Endothelial cell of umbilical vein (primary cell): ENCODE measurements around the gene TSNAXIP1. TPM values are rescaled to one million over a fixed set of nuclear protein-coding genes. Genes with fewer than 3 reads are reported as not detected.
A peak's percentile ranks its signal among the peaks of the same experiment; 100 is the strongest.
"Not testable (repeated sequence)": the region's sequence is repeated elsewhere in the genome, so short reads cannot be mapped to it uniquely, and the experiment has no call there.

Experiments used
- BruUV-seq: library from RNA; stranded (reverse); fragments of 400-500 nt; replicated peaks from 2 replicates; lab custom pipeline; 2021; lab: Mats Ljungman, UMichigan
- CTCF ChIA-PET: fragments of 300-600, 350-600 bp; sonication (Branson Sonifier 250); formaldehyde crosslinking; loops from one replicate; lab custom pipeline; 2021; ENCODE audit warnings: antibody characterized with exemption, inconsistent platforms; lab: Charles Lee
- POLR2A ChIA-PET: fragments of 300-600, 350-600 bp; sonication (Branson Sonifier 250); formaldehyde crosslinking; loops from one replicate; lab custom pipeline; 2021; ENCODE audit warnings: antibody characterized with exemption, inconsistent platforms; lab: Charles Lee
- DNase-seq: peaks from one replicate; pipeline ENCODE4 v3.0.0-alpha.2; 2011; ENCODE audit warnings: low read depth, low spot score
- FAIRE-seq: peaks from 2 replicates; lab custom pipeline; 2011; peaks lifted over from hg19 to GRCh38; lab: Jason Lieb, UNC
- H2AFZ ChIP-seq: 2 replicates; pipeline ENCODE4 v1.6.0; 2012; ENCODE audit warnings: low read depth, low read length, control low read depth, inconsistent platforms
- H3K27ac ChIP-seq: 2 replicates; pipeline ENCODE4 v1.5.1; 2011; ENCODE audit warnings: low read depth, mild to moderate bottlenecking, control low read depth, low read length, moderate library complexity; ENCODE audit not compliant: insufficient read depth
- H3K27me3 ChIP-seq, 2 experiments: 2 replicates each; pipeline versions ENCODE4 v1.6.0 to v1.6.1; 2011; ENCODE audit warnings: low read length in 2 of 2, mixed read lengths in 1 of 2; ENCODE audit not compliant: control insufficient read depth in 2 of 2, insufficient read depth in 2 of 2
- H3K36me3 ChIP-seq, 2 experiments: 2 replicates in 1 of 2; 3 replicates in 1 of 2; pipeline ENCODE4 v1.5.1; 2011; ENCODE audit warnings: low read length in 2 of 2, mild to moderate bottlenecking in 1 of 2, moderate library complexity in 1 of 2; ENCODE audit not compliant: control insufficient read depth in 2 of 2, insufficient read depth in 2 of 2; ENCODE audit errors: extremely low read depth in 1 of 2
- H3K4me1 ChIP-seq: 3 replicates; pipeline ENCODE4 v1.5.1; 2011; ENCODE audit warnings: mild to moderate bottlenecking, low read length; ENCODE audit not compliant: control insufficient read depth, insufficient read depth; ENCODE audit errors: extremely low read depth
- H3K4me2 ChIP-seq: 2 replicates; pipeline ENCODE4 v1.6.1; 2011; ENCODE audit warnings: low read length, control low read depth, mixed read lengths; ENCODE audit not compliant: insufficient read depth
- H3K4me3 ChIP-seq, 3 experiments: fragments of 200-600 bp in 1 of 3; sonication (generic), shearing (Covaris generic) in 1 of 3; replicated peaks in 1 of 3; 2 replicates each; pipeline ENCODE4 v1.5.1; 2011 to 2016; ENCODE audit warnings: control low read depth in 3 of 3, low read length in 3 of 3, mild to moderate bottlenecking in 2 of 3, inconsistent platforms in 1 of 3, low read depth in 1 of 3, moderate library complexity in 1 of 3; ENCODE audit not compliant: insufficient read depth in 1 of 3
- H3K79me2 ChIP-seq: 2 replicates; pipeline ENCODE4 v1.6.0; 2012; ENCODE audit warnings: low read length, inconsistent platforms; ENCODE audit not compliant: control insufficient read depth, insufficient read depth
- H3K9ac ChIP-seq: replicated peaks from 2 replicates; pipeline ENCODE3; 2011; ENCODE audit warnings: low read length, control low read depth; ENCODE audit not compliant: insufficient read depth; ENCODE audit errors: extremely low read depth
- H3K9me1 ChIP-seq: replicated peaks from 3 replicates; pipeline ENCODE4 v1.6.0; 2011; ENCODE audit warnings: mild to moderate bottlenecking, low read length; ENCODE audit not compliant: control insufficient read depth, insufficient read depth; ENCODE audit errors: extremely low read depth
- H3K9me3 ChIP-seq: replicated peaks from 2 replicates; pipeline ENCODE4 v1.5.1; 2012; ENCODE audit warnings: low read length, inconsistent platforms; ENCODE audit not compliant: control insufficient read depth, insufficient read depth
- H4K20me1 ChIP-seq: replicated peaks from 2 replicates; pipeline ENCODE3; 2011; ENCODE audit warnings: mild to moderate bottlenecking, low read length; ENCODE audit not compliant: control insufficient read depth, insufficient read depth; ENCODE audit errors: extremely low read depth
- CTCF ChIP-seq, 2 donors: IDR thresholded peaks; 1 replicate in 1 of 2; 2 replicates in 1 of 2; pipeline ENCODE4 v1.5.1; 2011; ENCODE audit warnings: low read length in 2 of 2, mild to moderate bottlenecking in 2 of 2, moderate library complexity in 2 of 2, control low read depth in 1 of 2, inconsistent platforms in 1 of 2, low read depth in 1 of 2; ENCODE audit not compliant: insufficient read depth in 1 of 2; ENCODE audit errors: extremely low read depth in 1 of 2
- EZH2 ChIP-seq: IDR thresholded peaks from 2 replicates; pipeline ENCODE4 v1.6.1; 2012; ENCODE audit warnings: borderline replicate concordance, low read depth, mild to moderate bottlenecking, moderate library complexity, low read length, inconsistent platforms; ENCODE audit not compliant: severe bottlenecking
- FOS ChIP-seq: IDR thresholded peaks from 2 replicates; pipeline ENCODE4 v1.6.1; 2011; ENCODE audit warnings: mild to moderate bottlenecking, low read length, moderate library complexity, borderline replicate concordance; ENCODE audit not compliant: insufficient read depth
- GATA2 ChIP-seq: IDR thresholded peaks from 2 replicates; pipeline ENCODE4 v1.7.0; 2011; ENCODE audit warnings: low read depth, mild to moderate bottlenecking, moderate library complexity, mixed read lengths, low read length; ENCODE audit not compliant: insufficient read length, insufficient read depth
- JUN ChIP-seq: IDR thresholded peaks from 2 replicates; pipeline ENCODE4 v1.6.1; 2011; ENCODE audit warnings: borderline replicate concordance, low read depth; ENCODE audit not compliant: insufficient read length, insufficient read depth
- MYC ChIP-seq: IDR thresholded peaks from one replicate; pipeline ENCODE4 v1.6.1; 2011; ENCODE audit warnings: mild to moderate bottlenecking, low read depth, low read length
- POLR2A ChIP-seq: IDR thresholded peaks from 2 replicates; pipeline ENCODE4 v1.6.1; 2012; ENCODE audit warnings: low read depth, mild to moderate bottlenecking, control low read depth, low read length
- POLR2AphosphoS5 ChIP-seq: IDR thresholded peaks from 2 replicates; pipeline ENCODE4 v1.6.1; 2012; ENCODE audit warnings: low read depth, mild to moderate bottlenecking, control low read depth, low read length, moderate library complexity; ENCODE audit not compliant: insufficient read depth
- dilution Hi-C: fragments of 300-500 bp; cut with MboI; formaldehyde crosslinking; loops from one replicate; pipeline ENCODE4 v1.15.0; 2019; ENCODE audit warnings: low sequenced_read_pairs; ENCODE audit not compliant: extremely low pct_ligation_motif_present
- intact Hi-C: fragments of 100-400 bp; cut with micrococcal nuclease; formaldehyde crosslinking; loops from one replicate; pipeline ENCODE4 v1.10.0; 2022
- polyA plus RNA-seq, 4 experiments: library from polyadenylated mRNA; depleted of rRNA in 3 of 4; stranded (reverse) in 3 of 4; unstranded in 1 of 4; fragments of >200 nt; gene quantifications; 2 replicates each; pipeline versions ENCODE4 v1.2.1 to v1.2.3, GENCODE V29; 2011 to 2012; ENCODE audit warnings: missing spikeins in 1 of 4
- total RNA-seq: library from RNA; stranded (reverse); gene quantifications from 2 replicates; pipeline ENCODE4 v1.2.3, GENCODE V29; 2021
- TF ChIP-seq, protein P1 (sequence below): IDR thresholded peaks from 2 replicates; pipeline ENCODE4 v1.6.1; 2011; ENCODE audit not compliant: insufficient read depth, insufficient read length

The TSNAXIP1 gene
- total and polyA plus RNA-seq, 2 donors (not counting 3 experiments of a cell fraction or from before 2014, with no cell fraction given), result 0.95 to 1.2 TPM

GRCh38 chr16:67834242-67834614 is 27.5 kb downstream of the TSNAXIP1 start:
- FAIRE-seq, result peak; percentile 62
- BruUV-seq, result no TSS peak

GRCh38 chr16:67837190-67837589 is 30.5 kb downstream of the TSNAXIP1 start:
- intact Hi-C loops, result not testable (repeated sequence)

More at GRCh38 chr16:67834242-67834614, 27.5 kb downstream of the TSNAXIP1 start:
- Histone ChIP-seq H3K4me3 (peak overlapping the region in 1 of 3 experiments; percentile 69), H3K9me1 (no peaks in the 10 kb centered on the region), H4K20me1 (no peaks in the 10 kb centered on the region), H3K79me2 (peaks cover 11% of the 10 kb centered on the region), H3K36me3 (peaks cover 4 to 25% of the 10 kb centered on the region in 2 experiments), H3K27me3 (no peaks in the 10 kb centered on the region), H3K4me1 (peaks cover 7% of the 10 kb centered on the region), H3K27ac (no peak overlapping the region), H2AFZ (peak overlapping the region; percentile 96), H3K9me3 (no peaks in the 10 kb centered on the region), H3K4me2 (peak overlapping the region; percentile 58), H3K9ac (peak overlapping the region; percentile 70)
- CTCF ChIA-PET, result interaction anchor here (1.1 to 2.3 kb wide), 8 partner anchors 9 to 313 kb away, joined by 3 to 35 read pairs (median 7); partner anchors contain the start of genes RANBP10, RIPOR1 and TSNAXIP1
- POLR2A ChIA-PET, result interaction anchor here (1.0 kb wide), 2 partner anchors 18 to 99 kb away, joined by 3 to 4 read pairs; no protein-coding TSS in a partner anchor
- no peak for DNase-seq
- TF ChIP-seq JUN (no peak), MYC (no peak), POLR2A (no peak), POLR2AphosphoS5 (no peak), EZH2 (no peak), CTCF (IDR thresholded peaks at IDR 0.05; ENCODE audit: extremely low read depth in 1 of 2, insufficient read depth in 1 of 2, low read depth in 1 of 2, low read length in 2 of 2) (no peak), GATA2 (no peak), FOS (no peak)
- TF ChIP-seq, protein P1, sequence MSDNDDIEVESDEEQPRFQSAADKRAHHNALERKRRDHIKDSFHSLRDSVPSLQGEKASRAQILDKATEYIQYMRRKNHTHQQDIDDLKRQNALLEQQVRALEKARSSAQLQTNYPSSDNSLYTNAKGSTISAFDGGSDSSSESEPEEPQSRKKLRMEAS, result no peak
- intact Hi-C loops, result no loop called here
- dilution Hi-C loops, result no loop called here

More at GRCh38 chr16:67837190-67837589, 30.5 kb downstream of the TSNAXIP1 start:
- DNase-seq, H2AFZ ChIP-seq, H3K4me3 ChIP-seq, H4K20me1 ChIP-seq, H3K4me2 ChIP-seq, dilution Hi-C loops, H3K4me1 ChIP-seq, H3K9ac ChIP-seq, BruUV-seq, H3K36me3 ChIP-seq, FAIRE-seq, H3K27me3 ChIP-seq, H3K9me3 ChIP-seq, H3K9me1 ChIP-seq, H3K27ac ChIP-seq: not testable (repeated sequence)
- CTCF ChIA-PET, result interaction anchor here (1.3 kb wide), 1 partner anchor 165 kb away, joined by 3 read pairs; no protein-coding TSS in a partner anchor
- peaks cover 10% of the 10 kb centered on the region for H3K79me2 ChIP-seq
- POLR2A ChIA-PET, result interaction anchor here (0.7 kb wide), 1 partner anchor 15 kb away, joined by 4 read pairs; no protein-coding TSS in a partner anchor
